Measurements from ENCODE around the gene NPR1.

The NPR1 gene

GRCh38 chr1:153655333-153655732 is 23.2 kb upstream of the NPR1 start:
- Histone ChIP-seq H3K27ac (ENCODE audit: extremely low read depth, low read depth, low read length) (no peak overlapping the region), H3K4me3 (ENCODE audit: low read depth, low read length) (no peak overlapping the region), H3K36me3 (ENCODE audit: control insufficient read depth in 2 of 2, insufficient read depth in 1 of 2, low read length in 2 of 2) (peaks cover 1 to 10% of the 10 kb centered on the region in 2 experiments; a peak in 2 of 3 replicates), H3K9me3 (ENCODE audit: control insufficient read depth, insufficient read depth, low read depth, low read length) (no peaks in the 10 kb centered on the region), H3K4me1 (ENCODE audit: control insufficient read depth, insufficient read depth, low read length) (0 out of 2 replicates have a peak, but pooled peaks cover 2% of the 10 kb centered on the region)
- CTCF ChIA-PET: no interaction called here
- POLR2A ChIA-PET: interaction anchor here (0.7 kb wide), 1 partner anchor 15 kb away, joined by 3 read pairs; the partner anchor contains the start of gene ILF2
- TF ChIP-seq ZFP41 (tag by site-specific recombination; IDR thresholded peaks at IDR 0.05; ENCODE audit: borderline replicate concordance) (no peak), ZNF280C (tag by site-specific recombination; IDR thresholded peaks at IDR 0.05) (no peak), ZNF600 (tag by site-specific recombination; IDR thresholded peaks at IDR 0.05) (no peak), ZNF121 (tag by site-specific recombination; IDR thresholded peaks at IDR 0.05) (no peak), GFI1B (tag by site-specific recombination; IDR thresholded peaks at IDR 0.05) (no peak), ZBTB8A (tag by site-specific recombination; IDR thresholded peaks at IDR 0.05) (no peak), PRDM1 (tag by site-specific recombination; IDR thresholded peaks at IDR 0.05) (peak; percentile 51; the same call in 1 of the 2 replicates), ZXDB (tag by site-specific recombination; IDR thresholded peaks at IDR 0.05) (no peak)

GRCh38 chr1:153658400-153659174 is 19.9 kb upstream of the NPR1 start, which contains the start of gene SNAPIN:
SNAPIN (plus strand) TSS chr1:153658703; CDS start chr1:153658744, 41 bp downstream.
- CTCF ChIA-PET: interaction anchor here (0.9 to 2.4 kb wide), 2 partner anchors 10 to 148 kb away, joined by 3 to 9 read pairs; no protein-coding TSS in a partner anchor
- POLR2A ChIA-PET: interaction anchor here (0.6 to 2.8 kb wide), 8 partner anchors 10 to 328 kb away, joined by 3 to 24 read pairs (median 5); partner anchors contain the start of genes CHTOP, S100A1, S100A13 and SLC27A3
- TF ChIP-seq ZNF670 (tag by site-specific recombination; IDR thresholded peaks at IDR 0.05; ENCODE audit: low read depth) (no peak), ZNF19 (tag by site-specific recombination; IDR thresholded peaks at IDR 0.05; ENCODE audit: low read depth) (no peak), ZNF843 (tag by site-specific recombination; IDR thresholded peaks at IDR 0.05) (no peak; the same call in 1 of the 2 replicates), ZNF350 (tag by site-specific recombination; IDR thresholded peaks at IDR 0.05) (no peak), ZNF26 (tag by site-specific recombination; IDR thresholded peaks at IDR 0.05) (no peak), ZNF132 (tag by site-specific recombination; IDR thresholded peaks at IDR 0.05; ENCODE audit: borderline replicate concordance) (no peak), ZFP41 (tag by site-specific recombination; IDR thresholded peaks at IDR 0.05; ENCODE audit: borderline replicate concordance) (no peak), EGR2 (tag by site-specific recombination; IDR thresholded peaks at IDR 0.05; ENCODE audit: low read depth) (no peak; the same call in 1 of the 2 replicates), ZNF580 (tag by site-specific recombination; IDR thresholded peaks at IDR 0.05) (no peak), HOXC10 (CRISPR knock-in tag; IDR thresholded peaks at IDR 0.05) (no peak), ZFHX2 (tag by site-specific recombination; conservative IDR thresholded peaks at IDR 0.05) (peak; percentile 68), ZNF366 (tag by site-specific recombination; conservative IDR thresholded peaks at IDR 0.05) (no peak), PRDM4 (tag by site-specific recombination; IDR thresholded peaks at IDR 0.05) (no peak), PBX3 (CRISPR knock-in tag; IDR thresholded peaks at IDR 0.05) (no peak), ZNF791 (tag by site-specific recombination; IDR thresholded peaks at IDR 0.05) (no peak), KLF8 (tag by site-specific recombination; IDR thresholded peaks at IDR 0.05) (peak; percentile 88), ZNF23 (tag by site-specific recombination; IDR thresholded peaks at IDR 0.05; ENCODE audit: borderline replicate concordance) (no peak), ZNF529 (tag by site-specific recombination; IDR thresholded peaks at IDR 0.05; ENCODE audit: insufficient replicate concordance) (no peak), SCRT2 (tag by site-specific recombination; IDR thresholded peaks at IDR 0.05) (peak; percentile 82), ZNF521 (tag by site-specific recombination; IDR thresholded peaks at IDR 0.05) (no peak)

More at GRCh38 chr1:153658400-153659174, 19.9 kb upstream of the NPR1 start, which contains the start of gene SNAPIN:
- Histone ChIP-seq H3K4me3 (ENCODE audit: low read depth, low read length) (peak within 1 kb of the TSS; percentile 87), H3K9me3 (ENCODE audit: control insufficient read depth, insufficient read depth, low read depth, low read length) (no peaks in the 10 kb centered on the region), H3K36me3 (ENCODE audit: control insufficient read depth in 2 of 2, insufficient read depth in 1 of 2, low read length in 2 of 2) (peaks cover 23 to 42% of the 10 kb centered on the region in 2 experiments), H3K4me1 (ENCODE audit: control insufficient read depth, insufficient read depth, low read length) (0 out of 2 replicates have a peak, but pooled peaks cover 2% of the 10 kb centered on the region), H3K27ac (ENCODE audit: extremely low read depth, low read depth, low read length) (peak within 1 kb of the TSS; percentile 78)

Data from HEK293 (cell line).